Endothelial cell of umbilical vein (primary cell): ENCODE measurements around the gene TMEM250.

Experiments used
- EZH2 ChIP-seq: IDR thresholded peaks from 2 replicates; pipeline ENCODE4 v1.6.1; 2012; ENCODE audit warnings: borderline replicate concordance, low read depth, mild to moderate bottlenecking, moderate library complexity, low read length, inconsistent platforms; ENCODE audit not compliant: severe bottlenecking
- FOS ChIP-seq: IDR thresholded peaks from 2 replicates; pipeline ENCODE4 v1.6.1; 2011; ENCODE audit warnings: mild to moderate bottlenecking, low read length, moderate library complexity, borderline replicate concordance; ENCODE audit not compliant: insufficient read depth
- POLR2A ChIP-seq: IDR thresholded peaks from 2 replicates; pipeline ENCODE4 v1.6.1; 2012; ENCODE audit warnings: low read depth, mild to moderate bottlenecking, control low read depth, low read length
- TF ChIP-seq, protein P1 (sequence below), 2 donors: IDR thresholded peaks; 1 replicate in 1 of 2; 2 replicates in 1 of 2; pipeline ENCODE4 v1.5.1; 2011; ENCODE audit warnings: low read length in 2 of 2, mild to moderate bottlenecking in 2 of 2, moderate library complexity in 2 of 2, control low read depth in 1 of 2, inconsistent platforms in 1 of 2, low read depth in 1 of 2; ENCODE audit not compliant: insufficient read depth in 1 of 2; ENCODE audit errors: extremely low read depth in 1 of 2

DNA sequence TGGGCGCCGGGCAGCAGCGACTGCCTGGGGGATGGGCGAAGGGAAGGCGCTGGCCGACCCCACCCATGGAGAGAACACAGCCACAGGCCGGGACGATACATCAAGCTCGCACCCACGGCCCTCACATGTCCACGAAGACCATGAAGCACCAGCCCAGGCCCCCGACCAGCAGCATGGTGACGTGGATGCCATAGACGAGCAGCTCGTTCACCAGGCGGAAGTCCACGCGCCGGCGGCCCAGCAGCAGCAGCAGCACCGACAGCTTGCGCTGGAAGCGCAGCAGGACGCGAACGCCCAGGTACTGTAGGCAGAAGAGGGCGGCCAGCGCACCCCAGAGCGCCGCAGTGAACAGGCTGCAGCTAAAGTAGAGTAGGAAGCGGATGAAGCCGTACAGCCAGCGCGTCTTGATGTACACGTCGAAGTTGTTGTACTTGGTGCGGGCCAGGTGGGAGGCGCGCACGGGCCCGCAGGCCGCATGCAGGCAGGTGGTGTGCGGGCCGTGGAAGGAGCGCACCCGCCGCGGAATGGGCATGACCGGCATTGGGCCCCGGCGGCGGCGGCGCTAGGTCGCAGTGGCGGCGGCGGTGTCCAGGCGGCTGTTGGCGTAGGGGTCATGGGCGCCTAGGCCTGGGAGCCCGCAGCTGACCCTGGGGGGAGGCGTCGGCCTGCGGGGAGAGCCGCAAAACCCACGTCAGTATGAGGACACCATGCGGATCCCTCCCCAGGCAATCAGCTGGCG, 2.1 kb downstream of the TMEM250 start:
- TF ChIP-seq, protein P1, sequence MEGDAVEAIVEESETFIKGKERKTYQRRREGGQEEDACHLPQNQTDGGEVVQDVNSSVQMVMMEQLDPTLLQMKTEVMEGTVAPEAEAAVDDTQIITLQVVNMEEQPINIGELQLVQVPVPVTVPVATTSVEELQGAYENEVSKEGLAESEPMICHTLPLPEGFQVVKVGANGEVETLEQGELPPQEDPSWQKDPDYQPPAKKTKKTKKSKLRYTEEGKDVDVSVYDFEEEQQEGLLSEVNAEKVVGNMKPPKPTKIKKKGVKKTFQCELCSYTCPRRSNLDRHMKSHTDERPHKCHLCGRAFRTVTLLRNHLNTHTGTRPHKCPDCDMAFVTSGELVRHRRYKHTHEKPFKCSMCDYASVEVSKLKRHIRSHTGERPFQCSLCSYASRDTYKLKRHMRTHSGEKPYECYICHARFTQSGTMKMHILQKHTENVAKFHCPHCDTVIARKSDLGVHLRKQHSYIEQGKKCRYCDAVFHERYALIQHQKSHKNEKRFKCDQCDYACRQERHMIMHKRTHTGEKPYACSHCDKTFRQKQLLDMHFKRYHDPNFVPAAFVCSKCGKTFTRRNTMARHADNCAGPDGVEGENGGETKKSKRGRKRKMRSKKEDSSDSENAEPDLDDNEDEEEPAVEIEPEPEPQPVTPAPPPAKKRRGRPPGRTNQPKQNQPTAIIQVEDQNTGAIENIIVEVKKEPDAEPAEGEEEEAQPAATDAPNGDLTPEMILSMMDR (IDR thresholded peaks at IDR 0.05; ENCODE audit: extremely low read depth in 1 of 2, insufficient read depth in 1 of 2, low read depth in 1 of 2, low read length in 2 of 2) = no peak
- TF ChIP-seq POLR2A (no peak), FOS (no peak), EZH2 (no peak)
